AG10803 (cell line): ENCODE measurements around the gene GNG13.

ENCODE experiments used
- DNase-seq: peaks from one replicate; pipeline ENCODE4 v3.0.0; 2010; ENCODE audit warnings: low read depth
- H3K4me3 ChIP-seq: 2 replicates; pipeline ENCODE4 v1.5.1; 2011; ENCODE audit warnings: mild to moderate bottlenecking, low read length, control low read depth
- TF ChIP-seq, protein P1 (sequence below): conservative IDR thresholded peaks from 2 replicates; pipeline ENCODE4 v1.5.1; 2011; ENCODE audit warnings: mild to moderate bottlenecking, low read length, control low read depth, inconsistent platforms

GNG13 gene

DNA sequence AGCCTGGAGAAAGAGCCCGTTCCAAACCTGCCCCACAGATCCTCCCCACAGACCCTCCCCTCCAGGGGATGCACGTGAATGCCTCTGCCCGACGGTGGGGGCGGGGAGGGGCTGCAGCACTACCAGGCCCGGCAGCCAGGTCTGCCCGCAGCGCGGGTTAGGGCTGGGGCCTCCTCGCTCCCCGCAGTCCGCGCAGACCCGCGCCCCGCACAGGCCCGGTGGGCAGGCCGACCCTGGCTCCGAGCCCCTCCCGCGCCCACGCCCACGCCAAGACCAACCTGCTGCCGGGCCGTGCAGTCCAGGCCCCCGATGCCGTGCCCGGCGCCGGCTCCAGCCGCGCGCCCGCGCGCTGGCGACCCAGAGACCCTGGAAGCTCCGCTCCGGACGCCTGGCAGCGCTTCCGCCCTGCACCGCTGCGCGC lies 12.5 kb downstream of the GNG13 start, which contains the start of gene RPUSD1:
Gene RPUSD1, minus strand, starts transcription at position 404 of the 421 bp plus-strand sequence. CDS start 644 bp downstream, outside the sequence.
- TF ChIP-seq, protein P1, sequence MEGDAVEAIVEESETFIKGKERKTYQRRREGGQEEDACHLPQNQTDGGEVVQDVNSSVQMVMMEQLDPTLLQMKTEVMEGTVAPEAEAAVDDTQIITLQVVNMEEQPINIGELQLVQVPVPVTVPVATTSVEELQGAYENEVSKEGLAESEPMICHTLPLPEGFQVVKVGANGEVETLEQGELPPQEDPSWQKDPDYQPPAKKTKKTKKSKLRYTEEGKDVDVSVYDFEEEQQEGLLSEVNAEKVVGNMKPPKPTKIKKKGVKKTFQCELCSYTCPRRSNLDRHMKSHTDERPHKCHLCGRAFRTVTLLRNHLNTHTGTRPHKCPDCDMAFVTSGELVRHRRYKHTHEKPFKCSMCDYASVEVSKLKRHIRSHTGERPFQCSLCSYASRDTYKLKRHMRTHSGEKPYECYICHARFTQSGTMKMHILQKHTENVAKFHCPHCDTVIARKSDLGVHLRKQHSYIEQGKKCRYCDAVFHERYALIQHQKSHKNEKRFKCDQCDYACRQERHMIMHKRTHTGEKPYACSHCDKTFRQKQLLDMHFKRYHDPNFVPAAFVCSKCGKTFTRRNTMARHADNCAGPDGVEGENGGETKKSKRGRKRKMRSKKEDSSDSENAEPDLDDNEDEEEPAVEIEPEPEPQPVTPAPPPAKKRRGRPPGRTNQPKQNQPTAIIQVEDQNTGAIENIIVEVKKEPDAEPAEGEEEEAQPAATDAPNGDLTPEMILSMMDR: no peak
- no peak for DNase-seq
- H3K4me3 ChIP-seq: peak within 1 kb of the TSS; percentile 85

DNA sequence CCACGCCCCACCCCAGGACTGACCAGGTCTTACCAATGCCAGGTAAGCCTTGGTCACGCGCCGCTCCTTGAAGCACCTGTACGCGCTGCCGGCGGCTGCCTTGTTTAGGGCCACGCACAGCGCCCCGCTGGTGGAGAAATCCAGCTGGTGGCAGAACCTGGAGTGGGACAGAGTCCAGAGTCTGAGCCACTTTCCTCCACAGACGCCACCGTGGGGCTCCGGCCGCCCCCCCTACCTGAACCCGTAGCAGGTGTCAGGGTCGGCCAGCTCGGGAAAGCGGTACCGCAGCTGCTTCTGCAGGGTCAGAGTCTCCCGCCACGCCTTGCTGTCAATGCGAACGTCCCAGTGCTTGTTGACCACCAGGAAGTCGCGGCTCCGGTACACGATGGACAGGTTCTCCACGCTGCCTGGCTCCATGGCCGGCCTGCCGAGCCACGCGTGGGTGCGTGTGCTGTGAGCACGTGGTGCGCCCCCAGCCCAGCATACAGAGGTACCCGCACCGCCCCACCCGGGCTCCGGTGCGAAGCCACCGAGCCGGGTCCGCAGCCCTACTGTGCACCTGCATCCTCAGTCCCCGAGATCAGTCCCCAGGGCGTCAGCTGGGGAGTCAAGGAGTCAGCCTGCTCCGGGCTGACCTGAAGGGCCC lies 13.1 kb downstream of the GNG13 start:
- TF ChIP-seq, protein P1: no peak
- no peak for DNase-seq
- peak overlapping the region; percentile 85 for H3K4me3 ChIP-seq

DNA sequence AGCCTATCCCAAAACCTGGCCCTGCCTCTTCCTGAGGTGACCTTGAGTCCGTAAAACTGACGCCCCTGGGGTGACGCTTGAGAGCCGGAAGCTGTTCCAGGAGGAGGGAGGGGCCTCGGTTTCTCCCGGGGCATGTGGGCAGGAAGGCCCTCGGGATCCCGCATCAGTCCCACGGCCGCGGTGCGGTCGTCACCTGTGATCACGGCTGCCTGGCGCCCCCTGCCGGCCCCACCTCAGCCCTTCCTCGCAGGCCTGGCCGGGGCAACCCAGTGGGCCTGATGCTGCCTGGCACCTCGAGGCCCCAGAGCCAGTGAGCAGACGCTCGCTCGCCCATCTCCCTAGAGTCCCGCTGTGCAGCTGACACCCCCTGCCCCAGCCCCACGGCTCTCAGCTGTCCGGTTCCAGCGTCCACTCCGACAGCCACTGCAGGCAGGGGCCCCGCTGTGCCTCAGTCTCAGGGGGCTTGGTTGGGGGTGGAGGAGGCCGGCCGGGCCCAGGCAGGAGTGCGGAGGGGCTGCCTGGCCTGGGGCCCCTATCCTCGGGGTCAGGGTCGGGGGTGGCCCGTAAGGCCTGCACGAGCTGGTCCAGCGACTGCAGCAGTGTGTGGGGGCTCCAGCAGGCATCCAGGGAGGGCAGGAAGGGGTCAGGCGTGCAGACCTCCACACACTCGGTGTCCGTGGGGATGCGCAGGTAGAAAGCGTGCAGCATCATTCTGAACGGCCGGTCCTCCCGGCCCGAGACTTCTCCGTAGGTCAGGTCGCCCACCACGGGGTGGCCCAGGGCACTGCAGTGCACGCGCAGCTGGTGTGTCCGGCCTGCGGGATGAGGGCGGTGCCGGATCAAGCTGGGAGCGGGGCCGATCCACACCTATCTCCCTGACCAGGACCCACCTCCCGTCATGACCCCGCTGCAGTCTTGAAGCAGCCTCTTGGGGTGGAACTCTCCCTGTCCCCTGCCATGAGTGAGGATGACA lies 14.7 kb downstream of the GNG13 start:
- TF ChIP-seq, protein P1: peak; percentile 57
- no peak overlapping the region for H3K4me3 ChIP-seq
- peak; percentile 51 for DNase-seq

DNA sequence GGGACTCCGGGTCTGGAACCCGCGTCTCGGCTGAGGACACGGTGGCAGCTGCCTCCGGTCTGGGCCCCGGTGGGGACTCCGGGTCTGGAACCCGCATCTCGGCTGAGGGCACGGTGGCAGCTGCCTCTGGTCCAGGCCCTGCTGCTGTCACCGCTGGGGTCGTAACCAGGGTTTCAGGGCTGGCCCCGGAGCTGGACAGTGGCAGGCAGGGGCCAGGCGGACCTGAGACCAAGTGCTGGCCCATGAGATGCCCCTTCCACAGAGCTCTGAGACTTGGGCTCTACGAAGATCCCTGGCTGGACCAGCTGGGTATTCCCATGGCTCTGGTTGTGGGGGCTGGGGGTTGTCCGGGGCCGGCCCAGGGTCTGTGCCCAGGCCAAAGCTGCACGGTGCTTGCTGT lies 16.1 kb downstream of the GNG13 start:
- TF ChIP-seq, protein P1: no peak
- DNase-seq: no peak

DNA sequence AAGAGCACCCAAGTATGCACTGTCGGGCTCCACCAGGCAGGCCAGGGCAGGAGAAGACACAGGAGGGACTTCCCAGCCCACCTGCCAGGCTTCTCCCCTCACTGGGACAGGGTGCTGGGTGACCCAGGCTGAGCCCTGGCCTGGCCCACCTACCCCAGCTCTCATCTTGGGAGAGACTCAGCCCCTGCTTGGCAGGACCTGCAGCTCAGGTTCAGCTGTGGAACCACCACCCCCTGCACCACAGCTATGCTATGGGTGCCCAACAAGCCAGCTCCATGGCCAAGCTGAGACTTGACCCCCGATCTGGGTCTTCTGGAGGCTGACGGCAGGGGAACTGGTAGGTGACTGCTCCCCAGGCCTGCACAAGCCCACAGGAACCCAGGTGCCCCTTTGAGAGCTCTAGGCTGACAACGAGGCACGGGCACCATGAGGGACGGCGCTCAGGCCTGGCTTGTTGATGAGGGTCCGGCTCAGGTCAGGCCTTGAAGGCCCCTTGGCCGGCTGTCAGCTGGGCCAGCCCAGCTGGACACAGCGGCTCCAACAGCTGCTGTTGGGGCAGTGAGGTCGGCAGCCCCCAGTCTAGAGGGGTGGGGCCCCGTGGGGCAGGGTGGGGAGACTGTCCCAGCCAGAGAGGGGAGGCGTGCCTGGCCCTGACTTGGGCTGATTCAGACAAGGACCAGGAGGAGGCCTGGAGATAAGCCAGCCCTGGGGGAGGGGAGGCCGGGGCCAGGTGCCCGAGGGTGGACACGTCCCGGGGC lies 17.0 kb downstream of the GNG13 start:
- DNase-seq: no peak
- H3K4me3 ChIP-seq: no peak overlapping the region
- TF ChIP-seq, protein P1: no peak

More for the DNA sequence above, 16.1 kb downstream of the GNG13 start:
- no peak overlapping the region for H3K4me3 ChIP-seq

DNA sequence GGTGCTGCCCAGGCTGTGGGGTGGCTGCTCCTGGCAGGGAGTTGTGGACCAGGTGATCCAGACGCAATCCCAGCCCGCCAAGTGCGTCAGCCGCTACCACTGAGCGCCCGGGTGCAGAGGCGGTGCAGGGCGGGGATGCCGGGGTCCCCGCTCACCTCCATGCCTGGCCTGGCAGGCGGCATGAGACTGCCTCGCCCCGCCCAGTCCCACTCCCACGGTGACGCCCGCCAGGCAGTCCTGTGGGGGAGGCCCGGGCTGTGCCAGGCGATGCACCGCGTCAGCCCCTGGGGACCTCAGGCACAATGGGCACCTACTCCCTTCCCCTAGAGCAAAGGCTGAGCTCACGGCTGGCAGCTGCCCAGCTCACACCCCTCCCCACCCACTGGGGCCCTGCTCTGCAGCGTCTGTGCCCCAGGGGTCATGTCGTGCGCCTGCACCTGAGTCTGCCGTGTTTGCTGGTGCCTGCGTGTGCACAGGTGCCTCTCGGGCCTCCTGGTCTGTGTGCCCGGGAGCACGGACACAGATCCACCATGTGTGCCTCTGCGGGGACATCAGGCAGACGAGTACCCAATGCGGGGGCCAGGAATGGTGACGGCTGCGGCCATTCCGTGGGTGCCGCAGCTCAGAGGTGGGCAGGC lies 17.6 kb downstream of the GNG13 start:
- no peak for DNase-seq
- TF ChIP-seq, protein P1: no peak
- no peak overlapping the region for H3K4me3 ChIP-seq
